ENCODE measurements around the gene PTPRO. TPM values are rescaled to one million over a fixed set of nuclear protein-coding genes. Genes with fewer than 3 reads are reported as not detected.
A peak's percentile ranks its signal among the peaks of the same experiment; 100 is the strongest.

The PTPRO gene
- total RNA-seq, 6 experiments from 2014 or later = 0.07 to 0.19 (median 0.09) TPM; not detected in 1

GRCh38 chr12:15558915-15559528 lies 236.7 kb downstream of the PTPRO start:
- Mint-ChIP-seq H3K4me1 (ENCODE audit: low read depth) (peaks cover 56% of the 10 kb centered on the region), H3K9me3 (no peaks in the 10 kb centered on the region), H3K27ac (peak overlapping the region; percentile 54), H3K36me3 (ENCODE audit: low read depth) (no peaks in the 10 kb centered on the region), H3K4me3 (no peak overlapping the region), H3K27me3 (ENCODE audit: insufficient read depth) (peaks cover 1% of the 10 kb centered on the region; the same call in 1 of the 2 replicates)
- TF ChIP-seq CTCF (IDR thresholded peaks at IDR 0.05) = no peak
- DNase-seq = peak; percentile 86

GRCh38 chr12:15561396-15561795 lies 239.1 kb downstream of the PTPRO start:
- no peak for TF ChIP-seq CTCF (IDR thresholded peaks at IDR 0.05)
- no peak overlapping the region for H3K4me3 Mint-ChIP-seq

GRCh38 chr12:15562263-15562662 lies 240.0 kb downstream of the PTPRO start:
- DNase-seq = no peak
- no peaks in the 10 kb centered on the region for H3K9me3 Mint-ChIP-seq
- H3K36me3 Mint-ChIP-seq (ENCODE audit: low read depth) = no peaks in the 10 kb centered on the region
- no peaks in the 10 kb centered on the region; the same call in 1 of the 2 replicates for H3K27me3 Mint-ChIP-seq (ENCODE audit: insufficient read depth)
- TF ChIP-seq CTCF (IDR thresholded peaks at IDR 0.05) = no peak
- no peak overlapping the region for H3K27ac Mint-ChIP-seq
- peaks cover 37% of the 10 kb centered on the region for H3K4me1 Mint-ChIP-seq (ENCODE audit: low read depth)
- H3K4me3 Mint-ChIP-seq = no peak overlapping the region

More at GRCh38 chr12:15561396-15561795, 239.1 kb downstream of the PTPRO start:
- no peaks in the 10 kb centered on the region for H3K36me3 Mint-ChIP-seq (ENCODE audit: low read depth)
- no peak overlapping the region for H3K27ac Mint-ChIP-seq
- no peaks in the 10 kb centered on the region for H3K9me3 Mint-ChIP-seq
- peaks cover 44% of the 10 kb centered on the region for H3K4me1 Mint-ChIP-seq (ENCODE audit: low read depth)
- H3K27me3 Mint-ChIP-seq (ENCODE audit: insufficient read depth) = no peaks in the 10 kb centered on the region
- DNase-seq = no peak

- Mint-ChIP-seq H3K27ac (no peak overlapping the region; the same call in 1 of the 2 replicates), H3K36me3 (ENCODE audit: low read depth) (no peaks in the 10 kb centered on the region), H3K27me3 (ENCODE audit: insufficient read depth) (no peaks in the 10 kb centered on the region; the same call in 1 of the 2 replicates), H3K4me3 (peak overlapping the region; percentile 22; the same call in 1 of the 2 replicates), H3K9me3 (no peaks in the 10 kb centered on the region), H3K4me1 (ENCODE audit: low read depth) (peaks cover 23% of the 10 kb centered on the region)
- DNase-seq = peak; percentile 12
- TF ChIP-seq CTCF (IDR thresholded peaks at IDR 0.05) = no peak
Observed at GRCh38 chr12:15563663-15564062, 241.4 kb downstream of the PTPRO start.

- Mint-ChIP-seq H3K4me1 (ENCODE audit: low read depth) (peaks cover 24% of the 10 kb centered on the region), H3K4me3 (no peak overlapping the region), H3K36me3 (ENCODE audit: low read depth) (no peaks in the 10 kb centered on the region), H3K9me3 (no peaks in the 10 kb centered on the region), H3K27me3 (ENCODE audit: insufficient read depth) (peaks cover 3% of the 10 kb centered on the region), H3K27ac (no peak overlapping the region)
- no peak for DNase-seq
- TF ChIP-seq CTCF (IDR thresholded peaks at IDR 0.05) = no peak
Observed at GRCh38 chr12:15574353-15574752, 252.0 kb downstream of the PTPRO start.
